Neuronal stem cell (in vitro differentiated cells): ENCODE measurements around the gene PGLYRP1.

Experiments
- DNase-seq: peaks from one replicate; pipeline ENCODE4 v3.0.0-alpha.2; 2013; ENCODE audit warnings: low spot score
- H2AFZ ChIP-seq: one replicate; pipeline ENCODE4 v1.6.1; 2013; ENCODE audit warnings: mild to moderate bottlenecking, low read length, inconsistent platforms
- H2AK5ac ChIP-seq: 2 replicates; pipeline ENCODE4 v1.6.1; 2013; ENCODE audit warnings: low read depth, mild to moderate bottlenecking, inconsistent platforms, low read length, moderate library complexity, mixed read lengths
- H2BK120ac ChIP-seq: 2 replicates; pipeline ENCODE4 v1.6.1; 2013; ENCODE audit warnings: low read depth, mild to moderate bottlenecking, inconsistent platforms, low read length, moderate library complexity, mixed read lengths
- H2BK12ac ChIP-seq: one replicate; pipeline ENCODE4 v1.6.1; 2013; ENCODE audit warnings: low read length, inconsistent platforms
- H2BK15ac ChIP-seq: 2 replicates; pipeline ENCODE4 v1.6.1; 2013; ENCODE audit warnings: mild to moderate bottlenecking, low read length, inconsistent platforms, mixed read lengths
- H2BK5ac ChIP-seq: one replicate; pipeline ENCODE4 v1.6.1; 2013; ENCODE audit warnings: inconsistent platforms, mild to moderate bottlenecking, low read length, moderate library complexity
- H3K14ac ChIP-seq: one replicate; pipeline ENCODE4 v1.6.1; 2013; ENCODE audit warnings: low read length, inconsistent platforms
- H3K18ac ChIP-seq: 2 replicates; pipeline ENCODE4 v1.6.1; 2013; ENCODE audit warnings: low read length, inconsistent platforms
- H3K23ac ChIP-seq: 2 replicates; pipeline ENCODE4 v1.6.1; 2013; ENCODE audit warnings: low read depth, mild to moderate bottlenecking, mixed read lengths, low read length, inconsistent platforms; ENCODE audit not compliant: poor library complexity
- H3K27ac ChIP-seq: replicated peaks from 3 replicates; pipeline ENCODE4 v1.5.1; 2013; ENCODE audit warnings: low read length, inconsistent platforms
- H3K27me3 ChIP-seq, 3 experiments: 2 replicates each; pipeline ENCODE4 v1.6.1; 2013; ENCODE audit warnings: low read length in 3 of 3, mild to moderate bottlenecking in 2 of 3, inconsistent platforms in 1 of 3, low read depth in 1 of 3, mixed read lengths in 1 of 3, moderate library complexity in 1 of 3; ENCODE audit not compliant: control insufficient read depth in 3 of 3, insufficient read depth in 3 of 3
- H3K36me3 ChIP-seq, 2 donors: replicated peaks in 1 of 2; 2 replicates each; pipeline ENCODE4 v1.6.1; 2013; ENCODE audit warnings: low read length in 2 of 2; ENCODE audit not compliant: control insufficient read depth in 2 of 2, insufficient read depth in 2 of 2
- H3K4ac ChIP-seq: 2 replicates; pipeline ENCODE4 v1.6.1; 2013; ENCODE audit warnings: inconsistent platforms, mild to moderate bottlenecking, low read length, moderate library complexity
- H3K4me1 ChIP-seq, 2 donors: 1 replicate in 1 of 2; 2 replicates in 1 of 2; pipeline ENCODE4 v1.6.1; 2013; ENCODE audit warnings: low read length in 2 of 2, low read depth in 1 of 2; ENCODE audit not compliant: control insufficient read depth in 2 of 2, insufficient read depth in 1 of 2
- H3K4me2 ChIP-seq: one replicate; pipeline ENCODE4 v1.6.1; 2013; ENCODE audit warnings: mild to moderate bottlenecking, low read length, inconsistent platforms; ENCODE audit not compliant: insufficient read depth, poor library complexity, severe bottlenecking
- H3K4me3 ChIP-seq, 2 donors: 2 replicates each; pipeline ENCODE4 v1.5.1; 2013; ENCODE audit warnings: low read length in 2 of 2, mild to moderate bottlenecking in 2 of 2, inconsistent platforms in 1 of 2, moderate library complexity in 1 of 2
- H3K79me1 ChIP-seq: one replicate; pipeline ENCODE4 v1.6.1; 2013; ENCODE audit warnings: low read depth, mild to moderate bottlenecking, inconsistent platforms, low read length, moderate library complexity
- H3K9ac ChIP-seq: one replicate; pipeline ENCODE4 v1.6.1; 2013; ENCODE audit warnings: mild to moderate bottlenecking, low read depth, low read length, inconsistent platforms; ENCODE audit not compliant: poor library complexity
- H3K9me3 ChIP-seq, 2 donors: replicated peaks in 1 of 2; 2 replicates each; pipeline versions ENCODE3 to v1.6.1; 2013; ENCODE audit warnings: low read length in 2 of 2, mild to moderate bottlenecking in 2 of 2, inconsistent platforms in 1 of 2, low read depth in 1 of 2, mixed read lengths in 1 of 2, moderate library complexity in 1 of 2; ENCODE audit not compliant: control insufficient read depth in 2 of 2, insufficient read depth in 1 of 2
- H4K8ac ChIP-seq: one replicate; pipeline ENCODE4 v1.6.1; 2013; ENCODE audit warnings: low read depth, mild to moderate bottlenecking, inconsistent platforms, low read length, moderate library complexity
- H4K91ac ChIP-seq: one replicate; pipeline ENCODE4 v1.6.1; 2013; ENCODE audit warnings: low read length, low read depth, mild to moderate bottlenecking, inconsistent platforms; ENCODE audit not compliant: poor library complexity
- WGBS, 2 donors: extraction: QIAGEN DNeasy Blood & Tissue Kit; methylation state at CpG; one replicate each; pipeline ENCODE4 v1.1.7; 2013; ENCODE audit warnings: missing lambda C conversion rate in 2 of 2, mixed read lengths in 1 of 2; ENCODE audit not compliant: insufficient read length in 2 of 2, insufficient replicate concordance in 1 of 2; ENCODE audit errors: extremely low coverage in 2 of 2; 5-methylcytosine and 5-hydroxymethylcytosine counted together

PGLYRP1 gene

DNA sequence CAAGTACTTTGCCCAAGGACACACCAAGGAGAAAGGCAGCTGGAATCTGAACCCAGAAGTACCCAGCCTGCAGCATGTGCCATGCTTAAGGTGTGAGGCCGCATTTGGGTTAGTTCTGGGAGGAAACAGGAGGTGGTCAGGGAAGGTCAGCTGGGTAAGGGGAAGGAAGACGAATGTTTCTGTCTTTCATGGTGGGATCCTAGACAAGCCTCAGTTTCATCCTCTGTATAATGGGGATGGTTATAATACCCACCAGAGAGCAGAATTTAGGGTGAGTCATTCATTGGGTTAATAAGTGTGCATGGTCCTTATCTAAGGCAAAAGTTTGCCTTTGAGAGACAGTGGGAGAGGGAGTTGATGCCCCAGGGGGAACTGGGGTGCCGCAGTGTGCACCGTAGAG lies 24.0 kb downstream of the PGLYRP1 start:
- Histone ChIP-seq H4K8ac (no peak overlapping the region), H3K4ac (no peak overlapping the region), H3K4me2 (no peak overlapping the region), H3K4me1 (peaks cover 8 to 16% of the 10 kb centered on the region in 2 donors), H3K9ac (no peak overlapping the region), H3K27ac (no peak overlapping the region), H2BK120ac (no peak overlapping the region), H2BK12ac (no peak overlapping the region), H2AFZ (no peak overlapping the region), H3K36me3 (peaks cover 3 to 13% of the 10 kb centered on the region in 2 donors), H3K23ac (no peak overlapping the region), H2BK5ac (no peak overlapping the region), H3K79me1 (peaks cover 3% of the 10 kb centered on the region), H2BK15ac (no peak overlapping the region), H2AK5ac (no peak overlapping the region), H3K4me3 (no peak overlapping the region), H3K18ac (no peak overlapping the region), H4K91ac (no peak overlapping the region), H3K27me3 (peaks cover 0 to 3% (median 0%) of the 10 kb centered on the region in 3 experiments), H3K9me3 (no peaks in the 10 kb centered on the region), H3K14ac (no peak overlapping the region)
- DNase-seq, result no peak
- WGBS, 2 donors, result no CpG with 5 or more reads among the region's 4 CpGs

DNA sequence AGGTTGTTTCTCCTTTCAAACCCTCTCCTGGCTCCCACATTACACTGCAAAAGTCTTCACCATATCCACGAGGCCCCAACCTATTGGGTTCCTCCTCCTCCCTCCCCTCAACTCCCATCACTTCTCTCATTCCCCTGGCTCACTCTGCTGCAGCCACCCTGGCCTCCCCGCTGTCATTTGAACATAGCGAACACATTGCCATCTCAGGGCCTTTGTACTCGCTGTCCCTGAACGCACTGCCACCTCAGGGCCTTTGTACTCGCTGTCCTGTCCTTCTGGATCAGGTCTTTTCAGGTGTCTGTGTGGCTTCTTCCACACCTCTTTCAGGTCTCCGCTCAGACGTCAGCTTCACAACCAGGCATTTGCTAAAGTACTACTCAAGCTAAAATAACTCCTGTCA lies 25.9 kb downstream of the PGLYRP1 start:
- Histone ChIP-seq H3K9ac (no peak overlapping the region), H2BK120ac (no peak overlapping the region), H2BK5ac (no peak overlapping the region), H4K91ac (no peak overlapping the region), H3K79me1 (peaks cover 3% of the 10 kb centered on the region), H2BK15ac (no peak overlapping the region), H3K9me3 (no peaks in the 10 kb centered on the region), H3K27ac (no peak overlapping the region), H3K4me3 (no peak overlapping the region), H2BK12ac (no peak overlapping the region), H3K18ac (no peak overlapping the region), H3K36me3 (peaks cover 2 to 5% of the 10 kb centered on the region in 2 donors), H4K8ac (no peak overlapping the region), H3K27me3 (peaks cover 0 to 3% (median 0%) of the 10 kb centered on the region in 3 experiments), H3K23ac (no peak overlapping the region), H2AK5ac (no peak overlapping the region), H3K4me1 (peaks cover 8 to 16% of the 10 kb centered on the region in 2 donors), H3K14ac (peak overlapping the region; percentile 14), H3K4ac (no peak overlapping the region), H2AFZ (no peak overlapping the region), H3K4me2 (no peak overlapping the region)
- DNase-seq, result no peak
- no CpG with 5 or more reads among the region's 8 CpGs for WGBS, 2 donors

DNA sequence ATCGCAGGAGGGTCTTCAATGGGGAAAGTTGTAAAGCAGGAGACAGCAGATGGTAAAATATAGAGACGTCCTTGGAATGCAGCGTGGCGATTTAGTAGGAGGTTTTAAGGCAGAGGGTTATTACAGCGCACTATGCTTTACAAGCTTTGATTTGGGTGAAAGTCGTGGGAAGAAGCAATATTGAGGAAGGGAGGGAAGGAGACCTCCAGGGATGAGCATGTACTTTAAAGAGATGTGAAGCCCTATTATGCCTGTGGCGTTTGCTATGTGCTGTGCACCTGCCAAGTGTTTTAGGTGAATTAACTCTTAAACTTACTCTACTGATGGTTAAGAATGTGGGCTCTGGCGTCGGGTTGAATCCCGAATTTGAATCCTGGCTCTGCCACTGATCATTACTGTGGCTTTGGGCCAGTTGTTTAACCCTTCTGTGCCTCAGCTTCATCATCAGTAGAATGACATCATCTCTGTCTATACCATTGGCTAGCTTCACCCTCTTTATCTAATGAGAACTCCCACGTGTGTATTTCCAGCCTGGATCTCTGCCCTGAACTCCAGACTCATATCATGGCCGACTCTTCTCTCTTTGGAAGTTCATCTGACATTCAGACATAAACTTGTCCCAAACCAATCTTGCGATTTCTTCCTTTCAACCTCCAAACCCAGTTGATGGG lies 27.0 kb downstream of the PGLYRP1 start:
- Histone ChIP-seq H3K4ac (no peak overlapping the region), H3K27me3 (peaks cover 0 to 3% (median 0%) of the 10 kb centered on the region in 3 experiments), H3K14ac (no peak overlapping the region), H2AK5ac (no peak overlapping the region), H2BK120ac (no peak overlapping the region), H3K9ac (no peak overlapping the region), H3K4me1 (peaks cover 8 to 16% of the 10 kb centered on the region in 2 donors), H4K8ac (no peak overlapping the region), H3K9me3 (no peaks in the 10 kb centered on the region), H3K18ac (no peak overlapping the region), H3K23ac (no peak overlapping the region), H3K4me2 (peak overlapping the region; percentile 81), H2BK12ac (no peak overlapping the region), H3K4me3 (peak overlapping the region; percentile 73 to 95), H2BK15ac (no peak overlapping the region), H3K36me3 (peaks cover 0 to 2% of the 10 kb centered on the region in 2 donors), H2BK5ac (no peak overlapping the region), H2AFZ (peak overlapping the region; percentile 86), H4K91ac (no peak overlapping the region), H3K79me1 (peaks cover 3% of the 10 kb centered on the region), H3K27ac (no peak overlapping the region)
- WGBS, 2 donors, result no CpG with 5 or more reads among the region's 13 CpGs
- DNase-seq, result no peak

DNA sequence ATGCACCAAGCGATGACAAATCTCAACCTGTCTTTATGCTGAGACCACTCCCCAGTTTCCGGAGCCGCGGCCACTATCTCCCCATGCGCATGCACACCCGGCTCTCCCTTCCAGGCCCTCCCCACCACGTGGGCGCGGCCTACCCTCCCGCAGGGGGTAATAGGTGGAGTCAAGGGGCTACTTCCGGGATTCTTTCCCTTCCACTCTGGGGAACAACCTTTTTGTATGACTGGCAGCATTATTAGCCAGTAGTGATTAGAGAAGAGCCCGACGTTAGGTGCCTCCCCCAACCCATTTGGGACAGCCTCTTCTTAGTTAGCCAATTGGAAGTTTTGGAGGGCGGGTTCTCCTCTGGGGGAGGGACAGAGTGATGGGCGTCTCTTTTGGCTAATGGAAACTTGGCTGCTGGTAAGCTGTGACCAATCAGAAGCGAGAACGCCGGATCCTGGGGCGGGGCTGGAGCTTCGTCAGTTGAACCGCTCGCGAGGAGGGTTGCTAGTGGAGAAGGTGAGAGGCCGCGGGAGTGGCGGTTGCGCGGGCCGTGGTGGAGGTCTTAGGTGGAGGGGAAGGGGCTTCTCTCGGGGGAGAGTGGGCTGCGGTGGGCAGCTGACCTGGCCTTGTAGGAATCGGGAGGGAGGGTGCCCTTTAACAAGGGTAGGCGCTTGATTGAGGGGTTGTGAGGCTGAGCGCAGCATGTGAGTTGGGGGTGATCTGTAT lies 27.7 kb downstream of the PGLYRP1 start, which contains the start of gene CCDC61:
TSS of gene CCDC61 (plus strand) at position 470 of the 717 bp plus-strand sequence. CDS start 7,552 bp downstream, outside the sequence.
- Histone ChIP-seq H3K18ac (peak within 1 kb of the TSS; percentile 86), H3K9me3 (no peaks in the 10 kb centered on the region), H4K8ac (no peak within 1 kb of the TSS), H4K91ac (no peak within 1 kb of the TSS), H2BK15ac (no peak within 1 kb of the TSS), H3K9ac (peak within 1 kb of the TSS; percentile 95), H3K4me3 (peak within 1 kb of the TSS; percentile 73 to 95), H3K14ac (no peak within 1 kb of the TSS), H3K27me3 (peaks cover 0 to under 1% (median 0%) of the 10 kb centered on the region in 3 experiments), H3K79me1 (no peaks in the 10 kb centered on the region), H3K23ac (peak within 1 kb of the TSS; percentile 86), H3K4me1 (peaks cover 5 to 12% of the 10 kb centered on the region in 2 donors), H3K27ac (peak within 1 kb of the TSS; percentile 14), H3K36me3 (peaks cover 0 to 2% of the 10 kb centered on the region in 2 donors), H2BK12ac (no peak within 1 kb of the TSS), H3K4ac (no peak within 1 kb of the TSS), H2AK5ac (no peak within 1 kb of the TSS), H2BK120ac (no peak within 1 kb of the TSS), H2AFZ (peak within 1 kb of the TSS; percentile 86), H2BK5ac (no peak within 1 kb of the TSS), H3K4me2 (peak within 1 kb of the TSS; percentile 81)
- peak; percentile 100 for DNase-seq
- no CpG with 5 or more reads among the region's 34 CpGs for WGBS, 2 donors
